ENCODE data around the gene ZFYVE9. TPM values are rescaled to one million over a fixed set of nuclear protein-coding genes. Genes with fewer than 3 reads are reported as not detected.

ZFYVE9 gene
- total and polyA plus RNA-seq, 9 of the 15 experiments (the other 6 are each of a cell fraction or from before 2014, with no cell fraction given), result 0.52 to 14.4 (median 8.9) TPM

- 0 out of 2 replicates have a peak, but pooled peaks have one; percentile 15 for TF ChIP-seq SAFB (IDR thresholded peaks at IDR 0.05; ENCODE audit: borderline replicate concordance, low read depth, low read length)
- peak; percentile 72 for TF ChIP-seq ATF3 (IDR thresholded peaks at IDR 0.05)
- TF ChIP-seq ATF3 (CRISPR knock-in tag; conservative IDR thresholded peaks at IDR 0.05), result no peak
- no peak for TF ChIP-seq NR0B1 (IDR thresholded peaks at IDR 0.05; ENCODE audit: partially characterized antibody)
- no peak for TF ChIP-seq HNRNPUL1 (IDR thresholded peaks at IDR 0.05; ENCODE audit: low read length)
- TF ChIP-seq USF1 (CRISPR knock-in tag; IDR thresholded peaks at IDR 0.05), result no peak
- TF ChIP-seq CREBBP (IDR thresholded peaks at IDR 0.05; ENCODE audit: low read depth, low read length), result no peak
- TF ChIP-seq DEAF1 (CRISPR knock-in tag; IDR thresholded peaks at IDR 0.05), result no peak
- TF ChIP-seq E2F1 (CRISPR knock-in tag; IDR thresholded peaks at IDR 0.05), result peak; percentile 58; the same call in 1 of the 2 replicates
- TF ChIP-seq ZNF395 (CRISPR knock-in tag; IDR thresholded peaks at IDR 0.05), result peak; percentile 66; the same call in 1 of the 2 replicates
Observed at GRCh38 chr1:52142220-52143183, 613 bp downstream of the ZFYVE9 start (continued).

Measured in K562 (cell line).